ENCODE measurements around the gene HERPUD1. TPM values are rescaled to one million over a fixed set of nuclear protein-coding genes. Genes with fewer than 3 reads are reported as not detected.
"Not testable (repeated sequence)": the region's sequence is repeated elsewhere in the genome, so short reads cannot be mapped to it uniquely, and the experiment has no call there.

HERPUD1 gene
- total RNA-seq, 2 donors from 2014 or later: 350 to 403 TPM

DNA sequence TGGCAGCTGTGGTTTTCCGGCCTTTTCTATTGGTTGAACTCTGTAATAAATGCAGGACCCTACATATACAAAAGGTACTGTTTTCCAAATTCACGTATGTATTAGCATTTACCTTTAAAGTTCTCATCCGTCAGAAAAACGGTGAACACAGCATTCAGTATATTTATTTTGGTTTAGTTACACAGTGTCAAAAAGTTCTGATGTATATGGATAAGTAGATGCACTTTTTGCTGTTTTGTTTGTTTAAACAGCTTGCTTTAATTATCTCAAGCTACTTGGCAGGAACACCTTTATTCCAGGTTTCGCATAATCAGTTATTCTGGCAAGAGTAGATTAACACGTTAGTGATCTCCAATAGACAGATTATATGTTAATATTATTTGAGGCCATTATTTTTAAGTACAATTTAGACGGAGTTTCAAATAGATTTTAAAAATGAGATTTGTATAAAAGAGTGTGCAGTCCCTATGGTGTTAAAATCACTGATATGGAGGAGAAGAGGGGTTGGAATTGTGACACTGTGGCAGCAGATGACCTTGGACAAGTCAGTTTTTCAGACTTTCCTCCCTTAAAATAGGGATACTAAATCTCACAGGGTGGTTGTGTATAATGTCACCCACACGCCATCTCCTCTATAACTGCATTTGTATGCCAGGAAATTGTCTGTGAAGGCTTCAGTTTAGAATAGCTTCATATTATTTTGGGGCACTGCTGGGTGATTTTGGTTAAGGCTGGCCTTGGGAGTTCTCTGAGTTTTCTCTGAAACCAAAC, 2.1 kb downstream of the HERPUD1 start:
- Mint-ChIP-seq H3K9me3 (no peaks in the 10 kb centered on the region), H3K4me1 (ENCODE audit: low read depth) (peaks cover 58% of the 10 kb centered on the region), H3K27me3 (ENCODE audit: low read depth) (no peaks in the 10 kb centered on the region), H3K36me3 (ENCODE audit: insufficient read depth in 2 of 2) (peaks cover 47 to 64% of the 10 kb centered on the region in 2 donors), H3K27ac (peak overlapping the region; percentile 99), H3K4me3 (peak overlapping the region; percentile 99 to 100)
- DNase-seq: no peak
- no peak for ATAC-seq (replicated peaks in 1 of 2)

DNA sequence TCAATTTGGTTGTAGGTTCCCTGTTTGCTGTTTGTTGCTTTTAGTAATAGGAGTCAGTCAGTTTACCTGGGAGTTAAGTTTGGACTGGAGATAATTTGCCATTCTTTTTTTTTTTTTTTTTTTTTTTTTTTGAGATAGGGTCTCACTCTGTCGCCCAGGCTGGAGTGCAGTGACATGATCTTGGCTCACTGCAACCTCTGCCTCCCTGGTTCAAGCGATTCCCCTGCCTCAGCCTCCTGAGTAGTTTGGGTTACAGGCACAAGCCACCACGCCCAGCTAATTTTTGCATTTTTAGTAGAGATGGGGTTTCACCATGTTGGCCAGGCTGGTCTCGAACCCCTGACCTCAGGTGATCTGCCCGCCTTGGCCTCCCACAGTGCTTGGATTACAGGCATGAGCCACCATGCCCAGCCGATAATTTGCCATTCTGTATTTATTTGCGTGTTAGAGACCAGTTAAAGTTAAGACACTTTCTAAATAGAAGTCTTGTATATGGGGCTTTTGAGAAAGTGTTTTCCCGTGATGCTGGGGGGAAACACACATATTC, 2.7 kb downstream of the HERPUD1 start:
- peak overlapping the region; percentile 99 to 100 for H3K4me3 Mint-ChIP-seq
- peak overlapping the region; percentile 99 for H3K27ac Mint-ChIP-seq
- H3K27me3 Mint-ChIP-seq (ENCODE audit: low read depth); DNase-seq; H3K9me3 Mint-ChIP-seq; ATAC-seq (replicated peaks in 1 of 2): not testable (repeated sequence)
- peaks cover 64% of the 10 kb centered on the region for H3K4me1 Mint-ChIP-seq (ENCODE audit: low read depth)
- H3K36me3 Mint-ChIP-seq (ENCODE audit: insufficient read depth in 2 of 2): peaks cover 52 to 71% of the 10 kb centered on the region in 2 donors

DNA sequence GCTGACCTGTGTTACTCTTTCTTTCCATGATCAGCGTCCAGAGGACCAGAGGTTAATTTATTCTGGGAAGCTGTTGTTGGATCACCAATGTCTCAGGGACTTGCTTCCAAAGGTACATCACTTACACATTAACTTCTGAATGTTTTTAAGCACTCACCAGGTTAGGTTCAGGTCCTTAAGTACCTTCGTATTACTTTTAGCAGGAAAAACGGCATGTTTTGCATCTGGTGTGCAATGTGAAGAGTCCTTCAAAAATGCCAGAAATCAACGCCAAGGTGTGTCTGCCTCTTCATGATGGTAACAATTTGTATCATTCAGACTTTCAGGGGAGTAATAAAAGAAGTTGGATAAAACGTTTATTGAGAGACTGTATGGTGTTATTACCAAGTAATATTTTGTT, 3.3 kb downstream of the HERPUD1 start:
- ATAC-seq (replicated peaks in 1 of 2): no peak
- Mint-ChIP-seq H3K27ac (peak overlapping the region; percentile 99), H3K27me3 (ENCODE audit: low read depth) (no peaks in the 10 kb centered on the region), H3K36me3 (ENCODE audit: insufficient read depth in 2 of 2) (peaks cover 57 to 76% of the 10 kb centered on the region in 2 donors), H3K9me3 (no peaks in the 10 kb centered on the region), H3K4me1 (ENCODE audit: low read depth) (peaks cover 69% of the 10 kb centered on the region), H3K4me3 (peak overlapping the region; percentile 99 to 100)
- no peak for DNase-seq

DNA sequence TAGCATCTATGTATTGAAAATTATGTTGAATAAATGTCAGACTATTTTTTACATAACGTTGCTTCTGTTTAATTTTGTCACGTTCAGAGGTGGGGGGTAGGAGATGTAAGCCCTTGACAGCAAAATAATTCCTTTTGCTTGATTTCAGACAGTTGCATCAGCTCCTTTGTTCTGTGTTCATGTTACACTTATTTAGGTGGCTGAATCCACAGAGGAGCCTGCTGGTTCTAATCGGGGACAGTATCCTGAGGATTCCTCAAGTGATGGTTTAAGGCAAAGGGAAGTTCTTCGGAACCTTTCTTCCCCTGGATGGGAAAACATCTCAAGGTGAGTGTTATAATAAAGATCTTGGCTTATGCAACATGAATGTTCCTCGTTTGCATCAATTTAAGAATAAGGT, 4.5 kb downstream of the HERPUD1 start:
- Mint-ChIP-seq H3K27ac (peak overlapping the region; percentile 99), H3K9me3 (no peaks in the 10 kb centered on the region), H3K4me3 (peak overlapping the region; percentile 99 to 100), H3K4me1 (ENCODE audit: low read depth) (peaks cover 67% of the 10 kb centered on the region), H3K36me3 (ENCODE audit: insufficient read depth in 2 of 2) (peaks cover 59 to 79% of the 10 kb centered on the region in 2 donors), H3K27me3 (ENCODE audit: low read depth) (no peaks in the 10 kb centered on the region)
- no peak for DNase-seq
- ATAC-seq (replicated peaks in 1 of 2): no peak

DNA sequence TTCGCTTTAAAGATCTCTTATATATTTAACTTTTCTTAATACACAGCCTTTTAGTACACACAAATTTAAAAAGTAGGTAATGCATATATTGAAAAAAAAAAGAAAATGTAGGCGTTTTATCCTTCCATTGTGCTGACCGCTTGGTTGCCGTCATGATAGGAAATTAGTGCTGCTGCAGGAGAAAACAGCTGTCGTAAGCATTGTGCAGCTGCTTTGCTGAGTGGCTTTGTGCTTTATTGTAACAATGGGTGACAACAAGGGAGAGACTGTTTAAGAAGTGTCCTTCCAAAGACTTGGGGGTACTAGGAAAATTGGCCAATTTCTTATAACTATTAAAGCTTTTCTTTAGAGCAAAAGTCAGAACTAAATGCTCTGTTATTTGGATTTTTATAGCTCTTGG, 5.0 kb downstream of the HERPUD1 start:
- H3K27me3 Mint-ChIP-seq (ENCODE audit: low read depth): no peaks in the 10 kb centered on the region
- peak overlapping the region; percentile 99 to 100 for H3K4me3 Mint-ChIP-seq
- peak overlapping the region; percentile 99 for H3K27ac Mint-ChIP-seq
- H3K36me3 Mint-ChIP-seq (ENCODE audit: insufficient read depth in 2 of 2): peaks cover 59 to 82% of the 10 kb centered on the region in 2 donors
- no peaks in the 10 kb centered on the region for H3K9me3 Mint-ChIP-seq
- DNase-seq: no peak
- ATAC-seq (replicated peaks in 1 of 2): no peak
- peaks cover 71% of the 10 kb centered on the region for H3K4me1 Mint-ChIP-seq (ENCODE audit: low read depth)

DNA sequence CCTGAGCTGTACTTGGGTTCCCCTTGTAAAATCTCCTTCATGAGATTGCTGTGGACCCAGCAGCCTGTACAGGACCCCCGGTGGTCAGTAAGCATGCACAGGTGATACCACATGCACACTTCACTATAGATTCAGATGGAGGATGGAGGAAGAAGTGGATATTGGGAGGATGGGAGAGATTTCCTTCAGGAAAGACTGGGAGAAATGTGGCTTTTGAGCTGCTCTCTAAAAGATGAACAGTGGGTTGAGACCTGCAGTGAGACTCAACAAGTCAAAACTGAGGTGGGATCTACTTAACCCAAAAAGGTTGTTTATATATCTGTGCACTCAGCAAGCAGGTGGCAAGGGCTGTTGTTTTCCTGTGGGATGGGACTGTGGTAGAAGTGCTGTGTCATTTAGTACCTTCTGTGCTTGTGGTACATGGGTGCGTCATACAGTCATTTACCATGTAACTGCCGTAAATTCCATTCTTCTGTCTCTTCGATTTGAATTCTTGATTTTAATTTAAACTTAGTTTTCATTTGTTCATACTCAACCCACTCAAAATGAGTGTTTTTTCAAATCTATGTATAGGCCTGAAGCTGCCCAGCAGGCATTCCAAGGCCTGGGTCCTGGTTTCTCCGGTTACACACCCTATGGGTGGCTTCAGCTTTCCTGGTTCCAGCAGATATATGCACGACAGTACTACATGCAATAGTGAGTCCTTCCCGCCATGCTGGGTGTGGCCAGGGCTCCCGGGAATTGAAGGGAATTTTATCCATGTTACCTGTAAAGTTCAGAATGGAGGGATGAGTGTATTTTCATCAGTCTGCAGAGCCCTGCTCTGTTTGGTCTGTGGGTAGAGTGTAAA, 6.9 kb downstream of the HERPUD1 start:
- Mint-ChIP-seq H3K4me3 (peak overlapping the region; percentile 99 to 100), H3K27me3 (ENCODE audit: low read depth) (no peaks in the 10 kb centered on the region), H3K4me1 (ENCODE audit: low read depth) (peaks cover 91% of the 10 kb centered on the region), H3K36me3 (ENCODE audit: insufficient read depth in 2 of 2) (peaks cover 54 to 77% of the 10 kb centered on the region in 2 donors), H3K9me3 (no peaks in the 10 kb centered on the region), H3K27ac (peak overlapping the region; percentile 99)
- DNase-seq: peak; percentile 71 to 80
- ATAC-seq (replicated peaks in 1 of 2): peak; percentile 84 to 85

DNA sequence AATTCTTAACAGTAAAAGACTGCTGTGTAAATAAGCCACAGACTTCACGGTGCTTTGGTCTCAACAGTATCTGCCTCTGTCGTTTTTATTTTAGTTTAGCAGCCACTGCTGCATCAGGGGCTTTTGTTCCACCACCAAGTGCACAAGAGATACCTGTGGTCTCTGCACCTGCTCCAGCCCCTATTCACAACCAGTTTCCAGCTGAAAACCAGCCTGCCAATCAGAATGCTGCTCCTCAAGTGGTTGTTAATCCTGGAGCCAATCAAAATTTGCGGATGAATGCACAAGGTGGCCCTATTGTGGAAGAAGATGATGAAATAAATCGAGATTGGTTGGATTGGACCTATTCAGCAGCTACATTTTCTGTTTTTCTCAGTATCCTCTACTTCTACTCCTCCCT, 7.9 kb downstream of the HERPUD1 start:
- no peaks in the 10 kb centered on the region for H3K27me3 Mint-ChIP-seq (ENCODE audit: low read depth)
- ATAC-seq (replicated peaks in 1 of 2): no peak
- DNase-seq: no peak

DNA sequence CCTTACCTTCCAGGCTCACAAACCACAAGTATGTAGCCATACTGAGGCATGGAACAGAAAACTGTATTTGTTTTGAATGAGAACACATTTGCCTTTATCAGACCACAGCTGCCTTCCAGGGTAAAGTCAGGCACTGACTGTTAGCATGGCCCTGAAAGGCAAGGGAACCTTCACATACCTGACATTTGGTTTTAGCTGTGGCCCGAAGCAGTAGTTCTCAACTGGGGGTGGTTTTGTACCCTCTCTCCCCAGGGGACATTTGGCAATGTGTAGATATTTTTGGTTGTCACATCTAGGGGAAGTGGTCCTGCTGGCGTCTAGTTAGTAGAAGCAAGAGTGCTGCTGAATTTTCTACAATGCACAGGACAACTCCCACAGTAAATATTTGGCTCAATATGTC, 9.2 kb downstream of the HERPUD1 start:
- Mint-ChIP-seq H3K36me3 (ENCODE audit: insufficient read depth in 2 of 2) (peaks cover 44 to 68% of the 10 kb centered on the region in 2 donors), H3K9me3 (no peaks in the 10 kb centered on the region)
- ATAC-seq (replicated peaks in 1 of 2): no peak

More for the DNA sequence above, 7.9 kb downstream of the HERPUD1 start:
- Mint-ChIP-seq H3K9me3 (no peaks in the 10 kb centered on the region), H3K4me3 (peak overlapping the region; percentile 99 to 100), H3K36me3 (ENCODE audit: insufficient read depth in 2 of 2) (peaks cover 49 to 75% of the 10 kb centered on the region in 2 donors), H3K4me1 (ENCODE audit: low read depth) (peaks cover 98% of the 10 kb centered on the region), H3K27ac (peak overlapping the region; percentile 99)

DNA sequence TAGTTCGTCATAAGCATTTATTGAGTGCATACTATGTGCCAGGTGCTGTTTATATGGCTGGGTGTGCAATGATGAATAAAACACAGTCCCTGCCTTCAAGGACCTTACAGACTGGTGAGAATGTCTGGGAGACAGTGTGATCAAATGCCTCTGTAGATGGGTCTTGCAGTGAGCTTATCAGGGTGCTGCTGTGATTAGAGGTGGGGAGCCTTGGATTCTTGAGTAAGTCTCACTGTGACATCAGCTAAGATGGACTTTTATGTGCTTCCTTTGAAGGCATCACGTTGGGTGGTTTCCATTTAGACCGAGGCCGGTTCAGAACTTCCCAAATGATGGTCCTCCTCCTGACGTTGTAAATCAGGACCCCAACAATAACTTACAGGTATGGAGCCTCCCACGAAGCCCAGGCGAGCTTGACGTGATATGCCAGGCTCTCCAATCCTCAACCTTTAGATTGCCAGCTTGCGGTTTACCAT, 10.0 kb downstream of the HERPUD1 start:
- ATAC-seq (replicated peaks in 1 of 2) (no peak), DNase-seq (no peak)
- H3K4me1 Mint-ChIP-seq (ENCODE audit: low read depth): peaks cover 95% of the 10 kb centered on the region
- H3K36me3 Mint-ChIP-seq (ENCODE audit: insufficient read depth in 2 of 2): peaks cover 38 to 67% of the 10 kb centered on the region in 2 donors
- peak overlapping the region; percentile 67 for H3K27ac Mint-ChIP-seq
- no peaks in the 10 kb centered on the region for H3K9me3 Mint-ChIP-seq
- peak overlapping the region; percentile 27 to 37 for H3K4me3 Mint-ChIP-seq
- H3K27me3 Mint-ChIP-seq (ENCODE audit: low read depth): no peaks in the 10 kb centered on the region

More for the DNA sequence above, 9.2 kb downstream of the HERPUD1 start:
- no peak overlapping the region for H3K27ac Mint-ChIP-seq
- H3K27me3 Mint-ChIP-seq (ENCODE audit: low read depth): no peaks in the 10 kb centered on the region
- H3K4me3 Mint-ChIP-seq: peak overlapping the region; percentile 27 to 41
- no peak for DNase-seq
- H3K4me1 Mint-ChIP-seq (ENCODE audit: low read depth): peaks cover 95% of the 10 kb centered on the region

DNA sequence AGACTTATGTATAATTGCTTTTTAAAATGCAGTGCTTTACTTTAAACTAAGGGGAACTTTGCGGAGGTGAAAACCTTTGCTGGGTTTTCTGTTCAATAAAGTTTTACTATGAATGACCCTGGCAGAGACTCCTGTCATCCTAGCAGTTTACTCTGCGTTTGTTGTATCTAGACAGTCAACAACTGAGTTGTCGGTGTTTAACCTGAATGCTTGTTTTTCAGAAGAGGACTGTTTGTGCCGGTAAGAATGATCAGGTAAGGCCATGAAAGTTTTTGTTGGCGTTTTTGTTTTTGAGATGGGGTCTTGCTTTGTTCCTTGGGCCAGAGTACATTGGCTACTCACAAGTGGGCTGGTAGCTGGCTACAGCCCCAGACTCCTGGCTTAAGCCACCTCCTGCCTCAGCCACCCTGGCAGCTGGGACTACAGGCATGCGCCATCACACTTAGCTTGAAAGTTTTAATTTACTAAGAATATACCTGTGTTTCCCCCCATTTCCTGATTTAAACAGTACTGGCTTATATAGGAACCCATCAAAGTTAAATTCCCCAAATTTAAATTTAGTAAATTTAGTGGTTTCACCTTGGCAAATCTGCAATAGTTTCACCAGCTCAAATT, 11.9 kb downstream of the HERPUD1 start:
- no peak for ATAC-seq (replicated peaks in 1 of 2)
- H3K27ac Mint-ChIP-seq: peak overlapping the region; percentile 74

DNA sequence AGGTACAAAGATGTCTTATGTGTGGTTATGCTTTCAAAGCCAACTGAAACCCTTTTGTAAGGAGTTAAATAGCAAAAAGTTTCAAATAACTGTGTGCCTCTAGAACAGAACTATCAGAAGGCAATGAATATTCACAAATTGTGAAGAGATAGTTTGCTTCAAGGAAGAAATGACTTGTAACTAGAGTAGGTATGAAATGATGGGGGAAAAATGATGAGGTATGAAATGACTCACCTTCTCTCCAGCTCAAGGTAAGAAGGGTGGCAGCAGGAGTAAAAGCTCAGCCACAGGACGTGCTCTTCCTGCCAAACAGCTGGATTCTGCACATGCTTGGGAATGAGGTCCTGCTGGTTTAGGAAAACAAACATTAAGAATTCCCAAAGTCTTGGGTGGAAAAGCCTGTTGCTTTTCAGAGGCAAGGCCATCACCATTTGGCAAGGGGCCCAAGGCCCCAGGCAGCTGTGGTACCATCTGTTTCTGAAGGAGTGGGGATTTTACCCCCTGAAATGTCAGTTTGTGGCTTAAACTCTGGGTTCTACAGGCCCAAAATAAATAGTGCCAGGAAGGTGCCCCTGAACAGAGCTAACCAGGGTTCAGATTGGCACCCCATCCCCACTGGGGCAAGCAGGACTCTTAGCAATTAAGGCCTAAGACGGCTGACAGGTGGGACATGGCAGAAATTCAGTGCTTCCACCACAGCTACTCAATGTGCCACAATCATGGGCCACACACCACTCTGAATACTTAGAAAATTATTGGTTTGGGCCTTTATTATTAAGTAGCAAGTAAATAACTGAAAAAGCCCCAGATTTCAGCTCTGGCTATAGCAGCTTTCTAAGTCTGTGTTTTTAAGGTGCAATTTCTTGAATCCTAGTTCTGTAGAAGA, 13.3 kb downstream of the HERPUD1 start:
- Mint-ChIP-seq H3K4me3 (peak overlapping the region; percentile 27 to 68), H3K36me3 (ENCODE audit: insufficient read depth in 2 of 2) (peaks cover 15 to 42% of the 10 kb centered on the region in 2 donors), H3K9me3 (no peaks in the 10 kb centered on the region), H3K27me3 (ENCODE audit: low read depth) (no peaks in the 10 kb centered on the region), H3K27ac (peak overlapping the region; percentile 74), H3K4me1 (ENCODE audit: low read depth) (peaks cover 92% of the 10 kb centered on the region)
- ATAC-seq (replicated peaks in 1 of 2) (peak; percentile 75 to 76), DNase-seq (peak in 1 of 2 donors; percentile 53)

More for the DNA sequence above, 11.9 kb downstream of the HERPUD1 start:
- Mint-ChIP-seq H3K27me3 (ENCODE audit: low read depth) (no peaks in the 10 kb centered on the region), H3K4me3 (peak overlapping the region; percentile 27 to 68), H3K36me3 (ENCODE audit: insufficient read depth in 2 of 2) (peaks cover 25 to 56% of the 10 kb centered on the region in 2 donors), H3K9me3 (no peaks in the 10 kb centered on the region), H3K4me1 (ENCODE audit: low read depth) (peaks cover 92% of the 10 kb centered on the region)
- DNase-seq: no peak
